ENCODE results near the gene TSC22D3. TPM values are rescaled to one million over a fixed set of nuclear protein-coding genes. Genes with fewer than 3 reads are reported as not detected.
A peak's percentile ranks its signal among the peaks of the same experiment; 100 is the strongest.

TSC22D3 gene
- polyA plus RNA-seq, 1 experiment = 34.7 TPM

- no peak for DNase-seq (ENCODE audit: low read depth)
- H3K27me3 ChIP-seq (ENCODE audit: control insufficient read depth, insufficient read depth, low read length) = peaks cover 2% of the 10 kb centered on the region; the same call in 1 of the 2 replicates
- no peak for TF ChIP-seq CTCF (IDR thresholded peaks at IDR 0.05; ENCODE audit: insufficient read depth, low read depth, low read length)
- POLR2A ChIA-PET = no interaction called here
- no peaks in the 10 kb centered on the region for H3K36me3 ChIP-seq (ENCODE audit: control insufficient read depth, insufficient read depth, low read length)
- CTCF ChIA-PET = no interaction called here
- no peak overlapping the region for H3K4me3 ChIP-seq (ENCODE audit: low read depth, low read length)
These were observed 52.1 kb downstream of the TSC22D3 start for GRCh38 chrX:107723511-107723910.

- ChIA-PET POLR2A (no interaction called here), CTCF (no interaction called here)
- DNase-seq (ENCODE audit: low read depth) = no peak
- no peak for TF ChIP-seq CTCF (IDR thresholded peaks at IDR 0.05; ENCODE audit: insufficient read depth, low read depth, low read length)
- Histone ChIP-seq H3K27me3 (ENCODE audit: control insufficient read depth, insufficient read depth, low read length) (peaks cover 2% of the 10 kb centered on the region; the same call in 1 of the 2 replicates), H3K36me3 (ENCODE audit: control insufficient read depth, insufficient read depth, low read length) (no peaks in the 10 kb centered on the region), H3K4me3 (ENCODE audit: low read depth, low read length) (no peak overlapping the region)
These were observed 53.5 kb downstream of the TSC22D3 start for GRCh38 chrX:107721966-107722707.

- POLR2A ChIA-PET = no interaction called here
- no peak for TF ChIP-seq CTCF (IDR thresholded peaks at IDR 0.05; ENCODE audit: insufficient read depth, low read depth, low read length)
- no peak for DNase-seq (ENCODE audit: low read depth)
- H3K36me3 ChIP-seq (ENCODE audit: control insufficient read depth, insufficient read depth, low read length) = no peaks in the 10 kb centered on the region
- CTCF ChIA-PET = interaction anchor here (5.4 kb wide), 1 partner anchor 48 kb away, joined by 27 read pairs; no protein-coding TSS in a partner anchor
- no peak overlapping the region for H3K4me3 ChIP-seq (ENCODE audit: low read depth, low read length)
- H3K27me3 ChIP-seq (ENCODE audit: control insufficient read depth, insufficient read depth, low read length) = peaks cover 2% of the 10 kb centered on the region; the same call in 1 of the 2 replicates
These were observed 54.3 kb downstream of the TSC22D3 start for GRCh38 chrX:107721318-107721717.

- Histone ChIP-seq H3K36me3 (ENCODE audit: control insufficient read depth, insufficient read depth, low read length) (peaks cover 3% of the 10 kb centered on the region), H3K27me3 (ENCODE audit: control insufficient read depth, insufficient read depth, low read length) (peaks cover 2% of the 10 kb centered on the region; the same call in 1 of the 2 replicates), H3K4me3 (ENCODE audit: low read depth, low read length) (no peak overlapping the region)
- peak; percentile 57 for TF ChIP-seq CTCF (IDR thresholded peaks at IDR 0.05; ENCODE audit: insufficient read depth, low read depth, low read length)
- no peak for DNase-seq (ENCODE audit: low read depth)
- ChIA-PET POLR2A (no interaction called here), CTCF (interaction anchor here (0.6 to 5.5 kb wide), 13 partner anchors 9 to 825 kb away, joined by 3 to 33 read pairs (median 4); no protein-coding TSS in a partner anchor)
These were observed 57.4 kb downstream of the TSC22D3 start for GRCh38 chrX:107718156-107718621.

GRCh38 chrX:107716816-107717700 is 58.5 kb downstream of the TSC22D3 start:
- ChIA-PET CTCF (interaction anchor here (0.6 to 5.5 kb wide), 20 partner anchors 10 to 823 kb away, joined by 3 to 33 read pairs (median 4); partner anchors contain the start of genes NCBP2L and TSC22D3), POLR2A (interaction anchor here (0.6 kb wide), 1 partner anchor 243 kb away, joined by 7 read pairs; no protein-coding TSS in a partner anchor)
- Histone ChIP-seq H3K4me3 (ENCODE audit: low read depth, low read length) (peak overlapping the region; percentile 67), H3K36me3 (ENCODE audit: control insufficient read depth, insufficient read depth, low read length) (peaks cover 3% of the 10 kb centered on the region), H3K27me3 (ENCODE audit: control insufficient read depth, insufficient read depth, low read length) (no peaks in the 10 kb centered on the region; the same call in 1 of the 2 replicates)
- DNase-seq (ENCODE audit: low read depth) = peak; percentile 45
- TF ChIP-seq CTCF (IDR thresholded peaks at IDR 0.05; ENCODE audit: insufficient read depth, low read depth, low read length) = no peak

All from BJ (cell line).